NCI-H1417 treated with DMSO at 0.1 percent for 48 hours (cell line): ENCODE measurements around the gene SMARCA2.
"Not testable (repeated sequence)": the region's sequence is repeated elsewhere in the genome, so short reads cannot be mapped to it uniquely, and the experiment has no call there.

Source experiments
- DNase-seq: peaks from one replicate; lab custom pipeline; 2025; lab: John Stamatoyannopoulos, UW

SMARCA2 gene

DNA sequence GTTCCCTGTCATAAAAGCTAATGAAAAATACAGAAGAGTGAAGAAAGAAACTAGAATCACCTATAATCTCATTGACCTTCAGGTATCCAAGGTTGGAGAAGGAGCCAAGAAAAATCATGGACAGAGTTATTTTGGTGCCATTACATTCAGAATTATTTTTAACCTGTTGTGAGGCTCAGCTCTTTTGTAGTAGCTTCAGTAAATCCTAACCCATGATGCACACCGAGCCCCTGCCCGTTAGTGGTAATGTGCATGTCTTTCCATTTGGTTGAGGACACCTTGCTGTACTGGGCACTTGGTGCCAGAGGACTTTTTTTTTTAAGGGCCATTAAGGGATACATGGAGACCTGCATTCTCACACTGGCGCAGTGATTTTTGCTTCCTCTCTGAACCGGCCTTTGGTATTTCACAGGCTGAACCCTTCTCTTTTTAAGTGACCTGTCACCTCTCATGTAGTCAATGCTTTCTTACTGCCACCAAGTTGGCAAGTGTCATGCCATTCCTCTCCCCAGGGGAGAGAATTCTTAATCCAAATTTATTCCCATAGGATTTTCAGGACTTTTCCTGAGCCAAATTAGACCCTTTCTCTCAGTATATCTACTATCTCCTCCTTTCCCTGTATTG, 125.6 kb downstream of the SMARCA2 start:
- no peak for DNase-seq

DNA sequence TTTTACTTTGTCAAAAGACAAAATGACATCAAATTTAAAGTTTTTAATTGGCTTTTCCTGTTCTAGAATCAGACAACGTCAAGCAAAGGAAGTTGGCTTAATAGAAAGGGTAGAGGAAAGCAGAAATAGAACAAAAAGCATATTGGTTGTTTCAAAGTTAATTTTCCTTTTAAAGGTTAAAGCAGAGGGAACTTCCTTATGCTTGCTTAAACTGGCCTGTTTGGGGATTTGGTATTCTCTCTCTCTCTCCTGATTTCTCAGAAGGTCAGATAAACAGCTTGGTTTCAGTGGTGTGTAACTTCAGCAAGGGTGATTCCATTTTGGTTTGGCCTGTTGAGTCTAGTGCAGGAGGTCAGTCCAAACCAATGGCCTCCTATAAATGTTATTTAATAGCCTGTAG, 127.1 kb downstream of the SMARCA2 start:
- no peak for DNase-seq

DNA sequence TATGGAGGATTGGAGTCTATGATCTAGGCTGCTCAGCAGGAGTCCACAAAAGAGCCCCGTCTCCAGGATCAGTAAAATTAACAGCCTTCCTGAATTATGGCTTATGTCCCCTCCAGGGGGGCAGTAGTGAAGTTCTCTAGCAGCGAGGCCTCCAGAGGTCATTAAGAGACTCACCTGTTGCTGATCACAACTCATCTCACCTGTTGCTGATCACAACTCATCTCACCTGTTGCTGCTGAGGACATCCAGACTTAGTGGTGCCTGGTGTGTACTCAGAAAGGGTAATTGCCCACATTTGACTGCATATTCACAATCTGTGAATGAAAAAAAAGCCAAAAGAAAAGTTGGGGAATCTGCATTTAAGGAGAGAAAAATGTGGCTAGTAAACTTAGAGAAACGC, 129.5 kb downstream of the SMARCA2 start:
- no peak for DNase-seq

DNA sequence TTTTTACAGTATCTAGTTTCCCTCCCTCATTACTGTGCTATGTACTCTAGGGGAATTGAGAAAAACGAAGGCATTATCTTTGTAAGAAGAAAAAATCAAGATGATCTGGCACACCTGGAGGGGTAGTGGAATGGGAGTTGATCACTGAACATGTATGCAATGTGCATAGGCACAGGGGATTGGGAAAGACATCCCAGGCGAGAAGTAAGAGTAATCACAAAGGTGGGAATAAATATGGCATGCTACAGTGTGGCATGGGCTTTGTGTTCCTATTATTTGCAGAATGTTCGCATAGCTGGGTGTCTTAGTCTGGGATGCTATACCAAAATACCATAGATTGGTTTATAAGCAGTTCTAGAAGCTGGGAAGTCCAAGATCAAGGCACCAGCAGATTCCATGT, 130.6 kb downstream of the SMARCA2 start:
- DNase-seq = no peak

DNA sequence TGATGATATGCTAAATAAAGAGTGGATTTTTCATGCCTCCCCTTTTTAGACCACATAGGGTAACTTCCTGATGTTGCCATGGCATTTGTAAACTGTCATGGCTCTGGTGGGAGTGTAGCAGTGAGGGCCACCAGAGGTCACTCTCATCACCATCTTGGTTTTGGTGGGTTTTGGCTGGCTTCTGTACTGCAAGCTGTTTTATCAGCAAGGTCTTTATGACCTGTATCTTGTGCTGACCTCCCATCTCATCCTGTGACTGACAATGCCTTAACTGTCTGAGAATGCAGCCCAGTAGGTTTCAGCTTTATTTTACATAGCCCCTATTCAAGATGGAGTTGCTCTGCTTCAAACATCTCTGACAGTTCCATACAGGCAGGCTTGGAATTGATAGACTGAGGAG, 131.6 kb downstream of the SMARCA2 start:
- DNase-seq = not testable (repeated sequence)

DNA sequence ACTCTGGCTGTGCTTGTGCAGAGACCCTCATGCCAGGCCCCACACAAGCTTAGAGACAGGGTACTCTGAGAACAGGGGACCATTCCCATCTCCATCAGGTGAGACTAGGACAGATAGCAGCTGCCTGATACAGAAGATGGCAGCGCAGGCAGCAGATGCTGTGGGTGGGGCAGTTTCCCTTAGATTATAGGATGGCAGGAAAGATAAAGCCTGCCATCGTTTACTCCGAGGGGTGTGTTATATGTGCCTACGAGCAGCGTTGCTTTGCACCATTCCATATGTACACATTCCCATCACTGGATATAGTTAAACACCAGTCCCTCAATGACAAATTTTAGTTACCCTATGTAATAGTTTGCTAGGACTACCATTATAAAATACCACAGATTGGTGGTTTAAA, 135.2 kb downstream of the SMARCA2 start:
- DNase-seq = no peak

DNA sequence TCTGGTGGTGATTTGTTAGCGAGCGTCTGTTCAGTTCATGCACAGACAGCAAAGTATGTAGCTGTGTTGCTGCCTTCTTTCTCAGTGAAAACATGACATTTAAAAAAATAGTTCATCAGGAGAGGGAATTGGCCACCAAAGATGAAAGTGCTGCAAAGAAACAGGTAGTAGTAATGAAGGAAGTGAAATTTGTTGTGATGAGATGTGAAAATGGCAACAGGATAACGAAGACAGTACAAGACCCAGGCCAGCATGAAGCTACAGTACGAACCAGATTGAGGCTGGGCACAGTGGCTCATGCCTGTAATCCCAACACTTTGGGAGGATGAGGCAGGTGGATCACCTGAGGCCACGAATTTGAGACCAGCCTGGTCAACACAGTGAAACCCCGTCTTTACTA, 136.0 kb downstream of the SMARCA2 start:
- DNase-seq = no peak

DNA sequence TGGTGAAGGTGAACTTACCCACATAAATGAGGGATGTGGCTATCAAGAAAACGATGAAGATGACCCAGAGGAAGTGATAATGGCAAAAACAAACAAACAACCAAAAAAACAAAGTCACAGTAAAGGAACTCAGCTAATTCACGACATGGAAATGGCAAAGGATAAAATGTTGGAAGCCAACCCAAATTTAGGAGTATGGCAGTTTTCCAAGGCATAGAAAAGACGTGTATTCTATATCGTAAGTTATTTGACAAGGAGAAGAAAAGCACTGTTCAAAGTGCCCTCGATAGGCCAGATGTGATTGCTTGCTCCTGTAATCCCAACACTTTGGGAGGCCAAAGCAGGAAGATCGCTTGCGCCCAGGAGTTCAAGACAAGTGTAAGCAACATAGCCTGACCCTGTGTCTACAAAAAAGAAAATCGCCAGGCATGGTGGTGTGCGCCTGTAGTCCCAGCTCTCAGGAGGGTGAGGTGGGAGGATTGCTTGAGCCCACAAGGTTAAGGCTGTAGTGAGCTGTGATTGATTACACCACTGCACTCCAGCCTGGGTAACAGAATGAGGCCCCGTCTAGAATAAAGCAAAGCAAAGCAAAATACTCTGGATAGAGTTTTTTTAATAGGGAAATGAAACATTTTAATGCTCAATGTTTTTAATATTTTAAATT, 138.0 kb downstream of the SMARCA2 start:
- DNase-seq = no peak

DNA sequence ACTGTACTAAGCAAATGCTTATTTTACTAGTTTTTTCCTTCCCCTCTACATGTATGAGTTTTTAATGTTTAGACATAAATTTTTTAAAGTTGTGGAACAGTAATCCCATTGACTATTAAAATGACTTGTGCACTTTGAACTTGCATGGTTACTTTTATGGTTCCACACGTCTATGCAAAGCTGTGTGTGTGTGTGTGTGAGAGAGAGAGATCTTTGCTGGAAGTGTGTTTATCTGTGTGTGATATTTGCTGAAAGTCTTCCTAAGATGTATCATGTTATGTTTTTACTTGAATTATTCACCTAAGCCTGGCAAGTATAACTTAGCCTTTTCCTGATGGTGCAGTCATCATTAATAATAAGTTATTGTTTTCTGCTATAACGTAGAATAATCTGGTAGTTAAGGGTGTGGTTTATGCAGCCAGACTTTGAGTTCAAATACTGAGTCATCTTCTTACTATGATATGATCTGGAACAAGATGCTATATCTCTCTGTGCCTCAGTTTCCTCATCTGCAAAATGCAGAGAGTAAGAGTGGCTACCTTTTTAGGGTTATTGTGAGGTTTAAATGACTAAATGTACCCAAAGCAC, 138.6 kb downstream of the SMARCA2 start:
- no peak for DNase-seq

DNA sequence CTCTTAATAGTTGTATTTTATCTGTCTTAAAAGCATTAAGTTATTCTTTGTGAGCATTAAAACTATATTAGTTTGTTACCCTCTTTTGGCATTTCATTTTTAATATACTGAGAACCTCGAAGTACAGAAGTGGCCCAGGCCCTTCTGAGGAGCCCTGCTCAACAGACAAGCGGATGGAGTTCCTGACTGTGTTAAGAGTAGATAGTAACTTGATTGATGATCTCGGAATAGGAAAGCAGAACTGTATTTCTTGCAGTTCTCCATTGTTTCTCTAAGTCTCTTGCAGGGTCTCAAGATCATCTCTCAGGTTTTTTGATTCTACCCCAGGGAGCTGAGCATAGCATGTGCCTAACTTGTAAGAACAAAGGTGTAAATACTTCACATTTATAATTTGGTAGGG, 139.6 kb downstream of the SMARCA2 start:
- DNase-seq = no peak

DNA sequence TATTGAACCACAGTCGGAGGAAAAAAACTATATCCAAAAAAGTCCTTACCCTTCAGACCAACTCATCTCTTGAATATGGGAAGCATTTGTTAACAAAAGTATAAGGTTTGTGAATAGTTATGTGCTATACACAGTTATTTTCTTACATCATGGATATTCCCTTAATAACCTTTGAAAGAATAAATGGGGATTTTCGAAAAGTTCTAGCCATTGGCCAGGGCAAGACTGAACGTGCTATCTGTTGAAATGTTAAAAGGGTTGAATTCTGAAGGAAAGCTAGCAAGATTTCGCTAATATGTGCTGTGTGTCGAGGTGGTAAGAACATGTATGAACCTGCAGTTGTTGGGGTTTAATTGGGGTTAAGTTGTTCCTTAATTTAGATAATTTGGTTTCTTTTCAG, 140.8 kb downstream of the SMARCA2 start:
- DNase-seq = no peak

DNA sequence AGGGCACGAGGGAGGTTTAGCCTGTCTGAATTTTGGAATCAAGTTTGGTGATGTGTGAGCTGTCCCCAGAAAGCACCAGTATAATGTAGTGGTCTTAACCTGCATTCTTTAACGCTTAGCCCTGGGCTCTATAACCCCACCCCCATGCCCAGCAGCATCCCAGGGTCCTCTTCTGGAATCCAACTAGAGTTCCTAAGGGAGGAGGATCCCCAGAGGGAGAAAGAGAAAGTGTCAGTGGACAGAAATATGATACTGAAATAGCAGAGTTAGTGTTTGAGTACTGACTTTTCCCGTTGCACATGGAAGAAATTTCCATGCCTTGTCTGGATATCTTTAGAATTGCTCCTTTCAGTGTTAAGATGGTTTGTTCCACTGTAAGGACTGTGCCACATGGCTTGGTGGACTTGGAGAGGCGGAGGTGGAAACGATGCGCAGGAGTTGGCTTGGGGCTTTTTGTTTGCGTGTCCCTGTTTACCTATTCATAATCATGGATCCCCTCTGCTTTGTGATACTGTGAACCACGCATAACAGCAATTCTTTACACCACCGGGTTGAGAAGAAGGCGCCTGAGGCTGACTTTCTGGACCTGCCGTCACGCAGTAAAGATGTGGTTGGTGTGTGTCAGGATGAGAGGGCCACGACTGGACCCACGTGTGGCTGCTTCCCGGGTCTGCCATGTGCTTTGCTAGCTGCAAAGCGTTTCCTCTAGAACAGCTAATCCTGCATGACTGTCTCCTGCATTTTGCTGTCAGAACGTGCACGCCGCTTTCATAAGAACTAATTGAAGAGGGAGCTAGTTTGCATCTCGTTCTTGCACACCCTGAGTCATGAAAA, 142.3 kb downstream of the SMARCA2 start:
- no peak for DNase-seq

DNA sequence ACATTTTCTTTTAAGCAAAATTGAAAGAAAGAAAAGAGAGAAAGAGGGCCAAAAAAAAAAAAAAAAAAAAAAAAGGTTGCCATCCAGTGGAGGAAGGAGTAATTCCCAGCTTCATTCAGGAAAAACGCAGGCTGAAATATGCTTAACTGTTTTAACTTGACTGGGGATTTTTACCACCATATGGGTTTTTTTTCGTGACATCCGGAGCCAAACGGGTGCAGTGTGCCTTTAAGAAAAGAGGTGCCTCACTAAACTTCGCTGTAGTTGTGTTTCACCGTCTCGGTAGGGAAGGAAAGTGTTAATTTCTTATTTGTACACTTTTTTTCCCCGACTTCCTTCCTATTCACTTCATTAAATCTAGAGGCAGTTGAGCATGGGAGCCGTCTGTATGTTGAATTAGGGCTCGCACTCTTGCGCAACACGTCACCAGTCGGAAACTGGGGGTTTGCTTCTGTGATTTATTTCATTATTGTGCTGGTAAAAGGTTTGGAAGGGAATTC, 143.0 kb downstream of the SMARCA2 start:
- no peak for DNase-seq

DNA sequence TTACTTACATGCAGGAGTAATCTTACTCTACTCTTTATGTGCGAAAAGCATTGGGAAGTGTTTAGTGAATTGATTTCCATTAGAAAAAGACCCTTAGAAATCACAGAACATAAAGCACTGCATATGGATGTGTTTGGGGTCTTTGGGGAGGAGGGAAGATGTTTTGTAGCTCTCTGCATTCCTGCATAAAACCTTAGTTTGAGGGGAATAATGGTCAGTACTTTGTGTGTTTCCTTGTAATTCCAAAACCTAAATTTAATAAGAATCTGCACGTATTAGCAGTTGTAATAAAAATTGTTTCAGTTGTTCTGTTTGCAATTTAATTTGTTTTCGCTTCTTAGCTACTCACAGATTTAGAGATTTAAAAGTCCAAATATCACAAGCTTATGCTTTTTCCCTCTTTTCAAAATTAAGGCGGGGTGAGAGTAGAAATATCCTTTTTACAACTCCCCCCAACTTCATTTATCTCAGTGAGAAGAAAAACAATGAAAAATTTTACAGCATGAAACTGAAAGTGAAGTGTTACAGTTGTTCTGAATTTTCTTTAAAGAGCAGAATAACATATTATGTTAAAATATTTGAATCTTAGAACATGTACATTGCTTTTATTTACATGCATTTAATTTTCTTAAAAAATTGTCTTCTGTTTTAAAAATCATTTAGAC, 143.8 kb downstream of the SMARCA2 start:
- DNase-seq = no peak

DNA sequence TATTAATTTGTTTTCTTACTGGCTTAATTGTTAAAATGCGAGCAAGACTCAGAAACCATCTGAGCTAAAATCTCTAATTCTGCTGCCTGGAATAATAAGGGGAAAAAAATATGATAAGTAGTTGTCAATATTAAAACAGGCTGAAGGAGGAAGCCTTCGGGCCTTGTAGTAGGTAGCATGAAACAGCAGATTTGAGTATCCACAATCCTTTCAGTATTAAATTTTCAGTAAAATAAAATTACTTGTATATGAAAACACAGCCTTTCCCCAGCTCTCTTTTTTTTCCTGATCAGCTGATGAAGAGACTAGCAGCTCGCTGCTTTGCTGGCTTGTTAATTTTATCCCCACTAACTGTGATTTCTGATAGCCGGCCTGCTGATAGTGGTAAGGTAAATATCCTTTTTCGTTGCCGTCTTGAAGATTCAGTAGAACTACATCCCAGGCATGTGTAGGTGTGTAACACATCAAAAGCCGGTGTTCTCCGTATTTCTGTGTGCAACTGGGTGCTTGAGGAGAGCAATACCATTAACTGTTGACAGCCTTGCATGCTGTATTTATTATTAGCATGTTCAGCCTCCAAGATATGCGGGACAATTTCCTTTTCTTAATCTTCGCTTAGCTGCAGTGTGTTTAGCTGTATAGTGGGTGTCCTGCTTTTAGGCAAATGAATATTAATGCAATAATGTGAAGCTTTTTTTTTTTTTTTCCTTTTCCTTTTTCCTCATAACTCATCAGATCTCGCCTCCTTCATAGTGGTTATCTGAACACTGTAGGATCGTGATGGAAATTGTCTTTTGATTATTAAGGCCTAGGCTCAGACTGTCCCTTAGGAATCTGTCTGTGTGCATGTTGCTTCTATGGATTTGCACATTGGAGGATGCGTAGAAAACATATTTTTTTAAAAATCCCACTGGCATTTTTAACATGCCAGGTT, 144.6 kb downstream of the SMARCA2 start:
- DNase-seq = peak; percentile 31

DNA sequence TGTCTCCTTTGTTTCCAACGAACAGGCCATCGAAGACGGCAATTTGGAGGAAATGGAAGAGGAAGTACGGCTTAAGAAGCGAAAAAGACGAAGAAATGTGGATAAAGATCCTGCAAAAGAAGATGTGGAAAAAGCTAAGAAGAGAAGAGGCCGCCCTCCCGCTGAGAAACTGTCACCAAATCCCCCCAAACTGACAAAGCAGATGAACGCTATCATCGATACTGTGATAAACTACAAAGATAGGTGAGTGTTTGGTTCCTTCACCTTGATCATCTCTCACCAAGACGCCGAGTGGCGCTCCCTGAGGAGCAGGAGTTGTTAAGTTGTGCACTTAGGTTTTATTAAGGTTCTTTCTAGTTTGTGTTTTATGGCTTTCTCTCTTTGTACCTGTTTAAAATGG, 146.5 kb downstream of the SMARCA2 start:
- no peak for DNase-seq

DNA sequence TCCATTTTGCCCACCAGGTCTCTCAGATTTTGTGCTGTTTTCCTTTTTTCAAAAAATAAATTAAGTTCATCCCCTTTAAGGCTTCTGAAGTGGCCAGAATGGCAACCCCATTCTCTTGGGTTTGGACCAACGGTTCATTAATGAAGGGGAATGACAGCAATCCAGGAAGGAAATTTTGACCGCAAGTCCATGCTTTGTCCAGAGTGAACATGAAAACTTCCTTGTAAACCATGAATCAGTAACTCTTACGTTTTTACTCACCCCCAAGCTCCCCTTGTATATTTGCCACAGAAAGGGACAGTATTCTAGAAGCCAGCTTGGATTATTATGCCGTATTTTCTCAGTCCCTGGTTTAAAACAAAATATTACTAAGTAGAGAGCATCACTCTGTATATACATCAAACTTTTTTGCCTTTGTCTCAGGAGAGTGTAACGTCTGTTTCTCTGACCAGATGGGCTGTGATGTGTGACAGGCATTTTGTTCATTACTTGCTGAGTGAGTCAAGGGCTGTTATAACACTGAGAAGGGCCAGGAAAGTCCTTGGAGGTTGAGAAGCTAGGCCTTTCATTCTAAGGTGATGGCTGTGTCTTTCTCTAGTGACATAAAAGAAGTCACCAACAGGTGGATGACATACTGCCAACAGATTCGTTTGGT, 148.2 kb downstream of the SMARCA2 start:
- no peak for DNase-seq

DNA sequence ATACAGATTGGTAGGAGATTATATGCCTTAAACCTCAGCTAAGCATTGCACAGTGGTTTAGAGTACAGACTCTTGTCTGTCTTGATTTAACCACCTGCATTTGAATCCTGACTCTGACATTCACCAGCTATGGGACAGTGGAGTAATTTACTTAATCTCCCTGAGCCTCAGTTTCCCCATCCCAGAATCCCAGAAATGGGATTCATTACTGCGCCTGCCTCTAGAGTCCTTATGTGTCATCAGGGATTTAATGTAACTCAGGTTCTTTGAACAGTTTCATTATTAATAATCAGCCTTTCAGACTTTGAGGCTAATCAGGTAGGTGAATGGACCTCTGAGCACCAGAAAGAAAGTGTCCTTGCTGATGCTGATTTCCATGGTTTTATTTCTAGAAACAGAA, 149.1 kb downstream of the SMARCA2 start:
- no peak for DNase-seq

DNA sequence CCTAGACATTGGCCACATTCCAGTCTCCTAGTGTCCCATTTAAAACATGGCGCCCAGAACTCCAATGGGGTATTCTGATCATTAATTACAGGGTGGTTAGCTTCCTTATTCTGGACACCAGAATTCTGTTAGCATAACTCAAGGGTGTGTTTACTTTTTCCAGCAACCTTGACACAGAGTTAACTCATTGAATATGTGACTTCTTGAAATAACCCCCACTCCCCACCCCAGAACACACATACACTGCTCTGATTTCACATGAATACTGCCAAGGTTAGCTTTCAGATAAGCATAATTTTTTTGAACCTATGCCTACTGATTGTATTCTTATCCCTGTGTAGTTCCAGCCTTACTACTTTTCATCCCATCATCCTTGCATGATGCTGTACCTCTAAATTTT, 151.1 kb downstream of the SMARCA2 start:
- DNase-seq = no peak

DNA sequence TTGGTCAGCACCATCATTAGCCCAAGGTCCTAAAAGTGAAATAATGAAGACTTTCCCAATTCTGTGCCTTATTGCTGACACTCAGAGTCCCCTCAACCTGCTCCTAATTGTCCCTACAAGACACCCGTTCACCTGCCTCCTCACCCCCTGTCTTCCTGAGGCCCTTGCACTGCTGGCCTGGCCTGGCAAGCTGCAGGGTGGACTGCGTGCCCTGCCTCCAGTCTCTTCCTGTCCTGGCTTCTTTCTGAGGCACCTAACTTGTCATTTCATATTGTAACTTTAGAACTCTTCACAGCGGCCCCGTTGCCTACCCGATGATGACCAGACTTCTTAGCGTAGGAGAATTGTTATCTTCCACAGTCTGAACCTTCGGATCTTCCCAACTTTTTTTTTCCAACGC, 153.9 kb downstream of the SMARCA2 start:
- DNase-seq = no peak
